Mesothelial cell of epicardium (in vitro differentiated cells): ENCODE measurements around the gene RPL15. TPM values are rescaled to one million over a fixed set of nuclear protein-coding genes. Genes with fewer than 3 reads are reported as not detected.

Source experiments
- DNase-seq, 2 experiments: peaks; one replicate each; pipeline ENCODE4 v3.0.0; 2021; ENCODE audit warnings: low spot score in 2 of 2; ENCODE audit not compliant: unreplicated experiment in 2 of 2
- H3K27ac Mint-ChIP-seq: 2 replicates; pipeline ENCODE4 v1.8.0; 2021; ENCODE audit warnings: mixed read lengths
- H3K27me3 Mint-ChIP-seq: 2 replicates; pipeline ENCODE4 v1.8.0; 2021; ENCODE audit warnings: low read depth, mixed read lengths
- H3K36me3 Mint-ChIP-seq: 2 replicates; pipeline ENCODE4 v1.8.0; 2021; ENCODE audit warnings: mixed read lengths
- H3K4me1 Mint-ChIP-seq: 2 replicates; pipeline ENCODE4 v1.8.0; 2021; ENCODE audit warnings: mixed read lengths
- H3K4me3 Mint-ChIP-seq: 2 replicates; pipeline ENCODE4 v1.8.0; 2021; ENCODE audit warnings: mild to moderate bottlenecking, moderate library complexity, mixed read lengths
- H3K9me3 Mint-ChIP-seq: 2 replicates; pipeline ENCODE4 v1.8.0; 2021; ENCODE audit warnings: mixed read lengths
- total RNA-seq: library from RNA; stranded (reverse); gene quantifications from 3 replicates; pipeline ENCODE4 v1.2.1, GENCODE V29; 2021
- TF ChIP-seq, protein P1 (sequence below): fragments of 200-600 bp; sonication (generic); IDR thresholded peaks from one replicate; pipeline ENCODE4 v1.5.0; 2021; ENCODE audit warnings: antibody characterized with exemption; ENCODE audit not compliant: unreplicated experiment

RPL15 gene
- total RNA-seq, 1 donor from 2014 or later: 1,989 TPM

DNA sequence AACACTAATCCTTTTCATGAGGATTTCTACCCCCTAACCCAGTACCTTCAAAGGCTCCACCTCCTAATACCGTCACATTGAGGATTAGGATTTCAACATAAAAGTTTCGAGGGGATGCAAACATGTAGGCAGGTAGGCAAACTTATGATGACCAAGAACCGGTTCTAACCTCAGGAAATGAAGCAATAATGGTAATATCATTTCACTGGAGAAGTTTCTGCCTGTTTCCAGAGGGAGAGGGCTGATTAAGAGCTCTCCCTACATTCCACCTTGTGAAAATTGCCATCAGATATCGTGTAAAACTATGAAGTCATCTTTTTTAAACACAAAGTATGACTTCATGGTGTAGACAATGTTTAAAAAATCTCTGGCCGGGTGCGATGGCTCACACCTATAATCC lies 31.7 kb upstream of the RPL15 start:
- H3K4me3 Mint-ChIP-seq: no peak overlapping the region
- peaks cover 13% of the 10 kb centered on the region for H3K36me3 Mint-ChIP-seq
- no peaks in the 10 kb centered on the region for H3K27me3 Mint-ChIP-seq
- TF ChIP-seq, protein P1, sequence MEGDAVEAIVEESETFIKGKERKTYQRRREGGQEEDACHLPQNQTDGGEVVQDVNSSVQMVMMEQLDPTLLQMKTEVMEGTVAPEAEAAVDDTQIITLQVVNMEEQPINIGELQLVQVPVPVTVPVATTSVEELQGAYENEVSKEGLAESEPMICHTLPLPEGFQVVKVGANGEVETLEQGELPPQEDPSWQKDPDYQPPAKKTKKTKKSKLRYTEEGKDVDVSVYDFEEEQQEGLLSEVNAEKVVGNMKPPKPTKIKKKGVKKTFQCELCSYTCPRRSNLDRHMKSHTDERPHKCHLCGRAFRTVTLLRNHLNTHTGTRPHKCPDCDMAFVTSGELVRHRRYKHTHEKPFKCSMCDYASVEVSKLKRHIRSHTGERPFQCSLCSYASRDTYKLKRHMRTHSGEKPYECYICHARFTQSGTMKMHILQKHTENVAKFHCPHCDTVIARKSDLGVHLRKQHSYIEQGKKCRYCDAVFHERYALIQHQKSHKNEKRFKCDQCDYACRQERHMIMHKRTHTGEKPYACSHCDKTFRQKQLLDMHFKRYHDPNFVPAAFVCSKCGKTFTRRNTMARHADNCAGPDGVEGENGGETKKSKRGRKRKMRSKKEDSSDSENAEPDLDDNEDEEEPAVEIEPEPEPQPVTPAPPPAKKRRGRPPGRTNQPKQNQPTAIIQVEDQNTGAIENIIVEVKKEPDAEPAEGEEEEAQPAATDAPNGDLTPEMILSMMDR: no peak
- no peak for DNase-seq
- H3K9me3 Mint-ChIP-seq: peaks cover 6% of the 10 kb centered on the region
- H3K4me1 Mint-ChIP-seq: peaks cover 6% of the 10 kb centered on the region
- H3K27ac Mint-ChIP-seq: no peak overlapping the region

DNA sequence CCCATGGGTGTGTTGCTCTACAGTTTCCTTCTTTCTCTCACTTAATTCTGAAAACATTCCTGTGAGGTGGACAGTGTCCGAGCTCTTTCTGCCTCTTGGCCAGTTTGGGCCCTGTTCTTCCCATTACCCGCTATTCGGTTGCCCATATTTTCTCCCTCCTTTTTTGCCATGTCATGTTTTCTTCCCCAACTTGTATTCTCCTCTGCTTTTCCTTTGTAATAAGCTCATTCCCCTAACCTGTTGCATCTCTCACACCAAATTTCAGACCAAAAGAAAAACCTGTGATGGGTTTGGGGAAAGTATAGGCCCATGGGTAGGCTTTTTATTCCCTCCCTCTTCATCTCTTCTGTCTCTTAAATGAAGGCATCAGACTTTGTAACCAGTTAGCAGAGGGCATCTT lies 30.6 kb upstream of the RPL15 start:
- no peak for DNase-seq
- peaks cover 6% of the 10 kb centered on the region for H3K9me3 Mint-ChIP-seq
- TF ChIP-seq, protein P1: no peak
- H3K4me1 Mint-ChIP-seq: peaks cover 6% of the 10 kb centered on the region
- no peak overlapping the region for H3K27ac Mint-ChIP-seq
- H3K36me3 Mint-ChIP-seq: peaks cover 14% of the 10 kb centered on the region
- no peak overlapping the region for H3K4me3 Mint-ChIP-seq
- no peaks in the 10 kb centered on the region for H3K27me3 Mint-ChIP-seq

DNA sequence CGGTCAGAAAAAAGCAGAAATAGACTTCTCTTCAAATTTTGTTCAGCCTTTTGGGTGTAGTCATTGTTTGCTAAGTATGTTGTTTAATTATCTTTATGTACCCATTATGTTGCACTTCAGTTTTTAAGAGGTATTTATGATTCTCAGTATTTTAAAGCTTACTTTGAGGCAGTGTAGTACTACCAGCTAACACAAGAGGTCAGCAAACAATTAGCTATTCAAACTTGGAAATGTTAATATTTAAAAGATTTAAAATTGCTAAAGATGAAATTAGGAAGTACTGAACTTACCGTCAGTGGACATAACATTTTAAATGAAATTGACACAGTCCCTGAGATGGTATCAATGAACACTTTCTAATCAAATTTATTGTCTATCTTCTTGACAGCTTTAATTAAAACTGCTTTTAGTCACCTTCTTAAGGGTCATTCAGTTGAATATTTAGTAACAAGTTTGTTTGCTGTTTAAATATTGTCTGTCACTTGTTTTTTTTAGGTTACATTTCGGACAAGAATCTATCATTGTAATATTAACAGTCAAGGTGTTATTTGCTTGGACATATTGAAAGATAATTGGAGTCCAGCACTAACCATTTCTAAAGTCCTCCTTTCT lies 28.2 kb upstream of the RPL15 start:
- TF ChIP-seq, protein P1: peak; percentile 78
- DNase-seq: no peak
- Mint-ChIP-seq H3K27ac (no peak overlapping the region), H3K4me3 (no peak overlapping the region), H3K36me3 (peaks cover 4% of the 10 kb centered on the region), H3K4me1 (peaks cover 6% of the 10 kb centered on the region), H3K27me3 (no peaks in the 10 kb centered on the region), H3K9me3 (no peaks in the 10 kb centered on the region)

DNA sequence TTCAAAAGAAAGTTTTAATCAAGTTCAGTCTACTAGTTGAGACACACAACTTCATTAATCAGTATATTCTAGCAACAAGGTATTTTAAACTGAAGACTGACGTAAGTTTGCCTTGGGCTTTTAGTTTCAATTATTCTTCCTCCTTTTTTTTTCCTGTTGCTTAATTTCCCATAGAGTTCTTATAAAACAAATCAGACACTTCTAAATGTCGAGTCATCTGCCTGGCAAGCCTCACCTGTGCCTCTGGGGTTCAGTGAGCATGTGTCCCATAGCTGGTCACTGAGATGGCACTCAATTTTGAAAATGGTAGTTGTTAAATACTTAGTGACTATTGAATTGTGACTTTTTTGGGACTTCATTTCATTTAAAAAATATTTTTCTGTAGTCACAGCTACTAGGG lies 27.5 kb upstream of the RPL15 start:
- TF ChIP-seq, protein P1: no peak
- H3K27ac Mint-ChIP-seq: peak overlapping the region; percentile 74
- no peak for DNase-seq
- no peaks in the 10 kb centered on the region for H3K27me3 Mint-ChIP-seq
- peaks cover 6% of the 10 kb centered on the region for H3K36me3 Mint-ChIP-seq
- H3K4me1 Mint-ChIP-seq: peaks cover 6% of the 10 kb centered on the region
- H3K4me3 Mint-ChIP-seq: no peak overlapping the region
- H3K9me3 Mint-ChIP-seq: no peaks in the 10 kb centered on the region

DNA sequence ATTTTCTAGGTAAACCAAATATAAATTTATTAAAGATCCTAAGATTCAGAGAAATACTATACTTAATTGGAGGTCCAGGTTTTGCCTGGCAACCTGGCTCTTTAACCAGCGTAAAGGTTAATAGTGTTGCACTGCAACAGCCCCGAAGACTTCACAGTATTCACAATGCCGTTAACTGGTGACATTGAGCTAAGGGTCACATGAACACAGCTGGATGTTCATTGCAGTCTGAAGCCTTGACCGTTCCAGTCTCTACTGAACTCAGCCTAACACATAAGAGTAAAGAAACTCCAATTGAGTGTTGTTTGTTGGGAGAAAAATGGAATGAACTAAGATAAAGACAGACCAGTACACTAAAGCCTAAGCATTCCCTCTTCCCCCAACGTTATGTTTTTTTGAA lies 27.0 kb upstream of the RPL15 start:
- H3K4me3 Mint-ChIP-seq: no peak overlapping the region
- H3K27ac Mint-ChIP-seq: no peak overlapping the region
- TF ChIP-seq, protein P1: no peak
- H3K4me1 Mint-ChIP-seq: peaks cover 6% of the 10 kb centered on the region
- no peaks in the 10 kb centered on the region for H3K27me3 Mint-ChIP-seq
- peaks cover 9% of the 10 kb centered on the region for H3K36me3 Mint-ChIP-seq
- H3K9me3 Mint-ChIP-seq: no peaks in the 10 kb centered on the region
- DNase-seq: no peak
